ENCODE data around the gene RCAN2. TPM values are rescaled to one million over a fixed set of nuclear protein-coding genes. Genes with fewer than 3 reads are reported as not detected.
"Not testable (repeated sequence)": the region's sequence is repeated elsewhere in the genome, so short reads cannot be mapped to it uniquely, and the experiment has no call there.

The RCAN2 gene
- total and polyA plus RNA-seq, 7 experiments from 2014 or later, result 1.0 TPM; not detected in 6

- H3K27me3 ChIP-seq (ENCODE audit: control insufficient read depth in 2 of 2, insufficient read depth in 2 of 2, low read length in 2 of 2), result no peaks in the 10 kb centered on the region
- ATAC-seq (no peak), DNase-seq (no peak)
- intact Hi-C loops (cut with micrococcal nuclease), result no loop called here
- H3K4me1 ChIP-seq (ENCODE audit: control insufficient read depth in 2 of 2, insufficient read depth in 2 of 2, low read length in 2 of 2), result no peaks in the 10 kb centered on the region
- no peaks in the 10 kb centered on the region for H3K36me3 ChIP-seq (ENCODE audit: control insufficient read depth in 2 of 3, insufficient read depth in 3 of 3, low read length in 3 of 3)
- no peak overlapping the region for H3K27ac Mint-ChIP-seq
- no peaks in the 10 kb centered on the region for H3K36me3 Mint-ChIP-seq
- no peak overlapping the region for H3K27ac ChIP-seq (ENCODE audit: low read depth, low read length)
- H3K4me3 ChIP-seq (ENCODE audit: low read length), result no peak overlapping the region
- ChIA-PET POLR2A (no interaction called here), CTCF (interaction anchor here (1.6 to 2.8 kb wide), 2 partner anchors 318 to 477 kb away, joined by 4 to 14 read pairs; no protein-coding TSS in a partner anchor)
- peaks cover 0 to 4% (median 0%) of the 10 kb centered on the region in 5 donors for H3K27me3 Mint-ChIP-seq
- H3K9me3 ChIP-seq (ENCODE audit: control insufficient read depth in 2 of 3, low read length in 3 of 3), result no peaks in the 10 kb centered on the region
- no peak overlapping the region for H3K4me3 Mint-ChIP-seq
- H3K9me3 Mint-ChIP-seq, result no peaks in the 10 kb centered on the region
- no peaks in the 10 kb centered on the region for H3K4me1 Mint-ChIP-seq
Measured at GRCh38 chr6:46407776-46408530, 83.3 kb downstream of the RCAN2 start.

- H3K4me1 Mint-ChIP-seq, result no peaks in the 10 kb centered on the region
- DNase-seq, result no peak
Measured at GRCh38 chr6:46407246-46407645, 84.0 kb downstream of the RCAN2 start.

GRCh38 chr6:46405620-46406180 lies 85.5 kb downstream of the RCAN2 start:
- H3K36me3 Mint-ChIP-seq; H3K27ac ChIP-seq (ENCODE audit: low read depth, low read length); POLR2A ChIA-PET; intact Hi-C loops (cut with micrococcal nuclease); H3K27me3 ChIP-seq (ENCODE audit: control insufficient read depth in 2 of 2, insufficient read depth in 2 of 2, low read length in 2 of 2); H3K9me3 Mint-ChIP-seq; H3K9me3 ChIP-seq (ENCODE audit: control insufficient read depth in 2 of 3, low read length in 3 of 3); H3K4me3 Mint-ChIP-seq; H3K4me1 ChIP-seq (ENCODE audit: control insufficient read depth in 2 of 2, insufficient read depth in 2 of 2, low read length in 2 of 2); H3K27me3 Mint-ChIP-seq; H3K36me3 ChIP-seq (ENCODE audit: control insufficient read depth in 2 of 3, insufficient read depth in 3 of 3, low read length in 3 of 3); DNase-seq; H3K27ac Mint-ChIP-seq; ATAC-seq; H3K4me1 Mint-ChIP-seq; H3K4me3 ChIP-seq (ENCODE audit: low read length): not testable (repeated sequence)
- CTCF ChIA-PET, result interaction anchor here (0.6 to 2.8 kb wide), 4 partner anchors 22 to 318 kb away, joined by 3 to 14 read pairs (median 4); no protein-coding TSS in a partner anchor

More at GRCh38 chr6:46407246-46407645, 84.0 kb downstream of the RCAN2 start:
- Histone ChIP-seq H3K36me3 (ENCODE audit: control insufficient read depth in 2 of 3, insufficient read depth in 3 of 3, low read length in 3 of 3) (no peaks in the 10 kb centered on the region), H3K27me3 (ENCODE audit: control insufficient read depth in 2 of 2, insufficient read depth in 2 of 2, low read length in 2 of 2) (no peaks in the 10 kb centered on the region), H3K4me1 (ENCODE audit: control insufficient read depth in 2 of 2, insufficient read depth in 2 of 2, low read length in 2 of 2) (no peaks in the 10 kb centered on the region), H3K9me3 (ENCODE audit: control insufficient read depth in 2 of 3, low read length in 3 of 3) (no peaks in the 10 kb centered on the region), H3K27ac (ENCODE audit: low read depth, low read length) (no peak overlapping the region), H3K4me3 (ENCODE audit: low read length) (no peak overlapping the region)
- intact Hi-C loops (cut with micrococcal nuclease), result no loop called here
- Mint-ChIP-seq H3K4me3 (no peak overlapping the region), H3K36me3 (no peaks in the 10 kb centered on the region), H3K27me3 (peaks cover 0 to 4% (median 0%) of the 10 kb centered on the region in 5 donors), H3K9me3 (no peaks in the 10 kb centered on the region), H3K27ac (no peak overlapping the region)
- CTCF ChIA-PET, result interaction anchor here (1.4 to 2.8 kb wide), 3 partner anchors 317 to 477 kb away, joined by 3 to 14 read pairs (median 4); no protein-coding TSS in a partner anchor
- POLR2A ChIA-PET, result no interaction called here
- ATAC-seq, result no peak

- Histone ChIP-seq H3K36me3 (ENCODE audit: control insufficient read depth in 2 of 3, insufficient read depth in 3 of 3, low read length in 3 of 3) (no peaks in the 10 kb centered on the region), H3K4me3 (ENCODE audit: low read length) (no peak overlapping the region), H3K27me3 (ENCODE audit: control insufficient read depth in 2 of 2, insufficient read depth in 2 of 2, low read length in 2 of 2) (no peaks in the 10 kb centered on the region), H3K4me1 (ENCODE audit: control insufficient read depth in 2 of 2, insufficient read depth in 2 of 2, low read length in 2 of 2) (no peaks in the 10 kb centered on the region), H3K9me3 (ENCODE audit: control insufficient read depth in 2 of 3, low read length in 3 of 3) (no peaks in the 10 kb centered on the region), H3K27ac (ENCODE audit: low read depth, low read length) (no peak overlapping the region)
- Mint-ChIP-seq H3K36me3 (no peaks in the 10 kb centered on the region), H3K9me3 (no peaks in the 10 kb centered on the region), H3K4me1 (no peaks in the 10 kb centered on the region), H3K27me3 (peaks cover 7 to 17% (median 13%) of the 10 kb centered on the region in 5 donors), H3K27ac (no peak overlapping the region), H3K4me3 (no peak overlapping the region)
- DNase-seq (no peak), ATAC-seq (no peak)
- CTCF ChIA-PET, result interaction anchor here (2.0 kb wide), 1 partner anchor 9 kb away, joined by 7 read pairs; no protein-coding TSS in a partner anchor
- POLR2A ChIA-PET, result no interaction called here
- intact Hi-C loops (cut with micrococcal nuclease), result no loop called here
Measured at GRCh38 chr6:46400898-46401297, 90.4 kb downstream of the RCAN2 start.

GRCh38 chr6:46395530-46395929 lies 95.7 kb downstream of the RCAN2 start:
- peaks cover 7 to 48% (median 13%) of the 10 kb centered on the region in 5 donors for H3K27me3 Mint-ChIP-seq

GRCh38 chr6:46393940-46394337 lies 97.3 kb downstream of the RCAN2 start:
- H3K27me3 ChIP-seq (ENCODE audit: control insufficient read depth in 2 of 2, insufficient read depth in 2 of 2, low read length in 2 of 2), result no peaks in the 10 kb centered on the region
- ChIA-PET CTCF (no interaction called here), POLR2A (no interaction called here)
- H3K4me1 Mint-ChIP-seq, result peaks cover 0 to 1% (median 0%) of the 10 kb centered on the region in 7 donors
- DNase-seq (no peak), ATAC-seq (no peak)
- no peak overlapping the region for H3K27ac Mint-ChIP-seq
- no peak overlapping the region for H3K4me3 Mint-ChIP-seq
- no peaks in the 10 kb centered on the region for H3K4me1 ChIP-seq (ENCODE audit: control insufficient read depth in 2 of 2, insufficient read depth in 2 of 2, low read length in 2 of 2)
- H3K27me3 Mint-ChIP-seq, result peaks cover 0 to 39% (median 5%) of the 10 kb centered on the region in 5 donors
- H3K4me3 ChIP-seq (ENCODE audit: low read length), result no peak overlapping the region
- H3K36me3 Mint-ChIP-seq, result no peaks in the 10 kb centered on the region
- H3K36me3 ChIP-seq (ENCODE audit: control insufficient read depth in 2 of 3, insufficient read depth in 3 of 3, low read length in 3 of 3), result no peaks in the 10 kb centered on the region
- H3K27ac ChIP-seq (ENCODE audit: low read depth, low read length), result no peak overlapping the region
- no peaks in the 10 kb centered on the region for H3K9me3 ChIP-seq (ENCODE audit: control insufficient read depth in 2 of 3, low read length in 3 of 3)
- intact Hi-C loops (cut with micrococcal nuclease), result no loop called here
- peaks cover 0 to 3% (median 0%) of the 10 kb centered on the region in 11 donors for H3K9me3 Mint-ChIP-seq

More at GRCh38 chr6:46395530-46395929, 95.7 kb downstream of the RCAN2 start:
- Mint-ChIP-seq H3K9me3 (peaks cover 0 to 3% (median 0%) of the 10 kb centered on the region in 11 donors), H3K27ac (no peak overlapping the region), H3K4me1 (peaks cover 0 to 1% (median 0%) of the 10 kb centered on the region in 7 donors), H3K36me3 (no peaks in the 10 kb centered on the region), H3K4me3 (no peak overlapping the region)
- POLR2A ChIA-PET, result no interaction called here
- no peaks in the 10 kb centered on the region for H3K9me3 ChIP-seq (ENCODE audit: control insufficient read depth in 2 of 3, low read length in 3 of 3)
- ATAC-seq, result no peak
- no peaks in the 10 kb centered on the region for H3K4me1 ChIP-seq (ENCODE audit: control insufficient read depth in 2 of 2, insufficient read depth in 2 of 2, low read length in 2 of 2)
- H3K27me3 ChIP-seq (ENCODE audit: control insufficient read depth in 2 of 2, insufficient read depth in 2 of 2, low read length in 2 of 2), result no peaks in the 10 kb centered on the region
- H3K27ac ChIP-seq (ENCODE audit: low read depth, low read length), result no peak overlapping the region
- intact Hi-C loops (cut with micrococcal nuclease), result no loop called here
- H3K4me3 ChIP-seq (ENCODE audit: low read length), result no peak overlapping the region
- CTCF ChIA-PET, result no interaction called here
- DNase-seq, result no peak
- no peaks in the 10 kb centered on the region for H3K36me3 ChIP-seq (ENCODE audit: control insufficient read depth in 2 of 3, insufficient read depth in 3 of 3, low read length in 3 of 3)

All from naive thymus-derived CD4-positive, alpha-beta T cell (primary cell).